GM11168 (cell line): ENCODE measurements around the gene GRB2.
"Not testable (repeated sequence)": the region's sequence is repeated elsewhere in the genome, so short reads cannot be mapped to it uniquely, and the experiment has no call there.

Source experiments
- in situ Hi-C: fragments of 300-500 bp; cut with MboI; formaldehyde crosslinking; loops from one replicate; pipeline ENCODE4 v1.12.0; 2022; ENCODE audit warnings: low sequenced_read_pairs; ENCODE audit not compliant: unreplicated experiment

GRB2 gene

GRCh38 chr17:75405365-75406221 is at the start of gene GRB2:
GRB2 (minus strand) TSS chr17:75405678; CDS start chr17:75393628, 12,050 bp downstream.
- in situ Hi-C loops: no loop called here

- in situ Hi-C loops: not testable (repeated sequence)
Observed at GRCh38 chr17:75454672-75455071, 49.2 kb upstream of the GRB2 start.

GRCh38 chr17:75454193-75454592 is 48.7 kb upstream of the GRB2 start:
- in situ Hi-C loops: no loop called here

GRCh38 chr17:75450270-75450669 is 44.8 kb upstream of the GRB2 start:
- in situ Hi-C loops: no loop called here

GRCh38 chr17:75447951-75448856 is 42.7 kb upstream of the GRB2 start:
- in situ Hi-C loops: no loop called here

GRCh38 chr17:75445896-75446295 is 40.4 kb upstream of the GRB2 start:
- in situ Hi-C loops: not testable (repeated sequence)

GRCh38 chr17:75445296-75445695 is 39.8 kb upstream of the GRB2 start:
- in situ Hi-C loops: no loop called here

- in situ Hi-C loops: no loop called here
Observed at GRCh38 chr17:75442168-75443103, 37.0 kb upstream of the GRB2 start.

- in situ Hi-C loops: no loop called here
Observed at GRCh38 chr17:75440738-75441448, 35.4 kb upstream of the GRB2 start.

GRCh38 chr17:75439287-75439686 is 33.8 kb upstream of the GRB2 start:
- in situ Hi-C loops: no loop called here

- in situ Hi-C loops: not testable (repeated sequence)
Observed at GRCh38 chr17:75437404-75437803, 31.9 kb upstream of the GRB2 start.

GRCh38 chr17:75434433-75434832 is 29.0 kb upstream of the GRB2 start:
- in situ Hi-C loops: not testable (repeated sequence)

GRCh38 chr17:75433218-75433783 is 27.8 kb upstream of the GRB2 start:
- in situ Hi-C loops: no loop called here

GRCh38 chr17:75430159-75430974 is 24.9 kb upstream of the GRB2 start:
- in situ Hi-C loops: no loop called here

- in situ Hi-C loops: loop anchor here (5.0 to 10.0 kb wide), 2 partner anchors 66 to 83 kb away; no protein-coding TSS in a partner anchor
Observed at GRCh38 chr17:75428543-75429469, 23.3 kb upstream of the GRB2 start.

- in situ Hi-C loops: no loop called here
Observed at GRCh38 chr17:75418531-75418930, 13.1 kb upstream of the GRB2 start.

- in situ Hi-C loops: no loop called here
Observed at GRCh38 chr17:75417054-75417580, 11.6 kb upstream of the GRB2 start.
